Transverse colon (tissue), 4 donors: ENCODE measurements around the gene DYDC1. TPM values are rescaled to one million over a fixed set of nuclear protein-coding genes. Genes with fewer than 3 reads are reported as not detected.

Source experiments
- DNase-seq: peaks from one replicate; pipeline ENCODE4 v3.0.0-alpha.2; 2019
- H3K27ac ChIP-seq, 4 donors: fragments of 200-600 bp; sonication (generic); 2 replicates each; pipeline ENCODE4 v1.5.1; 2016 to 2018; ENCODE audit warnings: inconsistent platforms in 4 of 4
- H3K27me3 ChIP-seq: fragments of 200-600 bp; sonication (generic); 2 replicates; pipeline ENCODE4 v1.5.1; 2017; ENCODE audit warnings: inconsistent platforms
- H3K36me3 ChIP-seq, 4 donors: fragments of 200-600 bp; sonication (generic); 2 replicates each; pipeline ENCODE4 v1.5.1; 2017 to 2019; ENCODE audit warnings: inconsistent platforms in 4 of 4
- H3K4me1 ChIP-seq, 4 donors: fragments of 200-600 bp; sonication (generic); 2 replicates each; pipeline ENCODE4 v1.5.1; 2017 to 2020; ENCODE audit warnings: inconsistent platforms in 4 of 4
- H3K4me3 ChIP-seq, 4 donors: fragments of 200-600 bp; sonication (generic); 1 replicate in 1 of 4; 2 replicates in 3 of 4; pipeline versions ENCODE4 v1.5.1 to v1.6.1; 2017 to 2019; ENCODE audit warnings: inconsistent platforms in 4 of 4
- H3K9me3 ChIP-seq, 2 donors: fragments of 200-600 bp; sonication (generic); 2 replicates each; pipeline ENCODE4 v1.5.1; 2017 to 2019; ENCODE audit warnings: inconsistent platforms in 2 of 2
- CTCF ChIP-seq, 5 experiments: fragments of 200-600 bp in 3 of 5; fragments of 450-650 bp in 2 of 5; sonication (generic) in 3 of 5; IDR thresholded peaks; 1 replicate in 2 of 5; 2 replicates in 3 of 5; pipeline ENCODE4 v1.5.1; 2016 to 2017; ENCODE audit warnings: antibody characterized with exemption in 5 of 5, inconsistent platforms in 3 of 5, mild to moderate bottlenecking in 2 of 5, moderate library complexity in 1 of 5
- EP300 ChIP-seq: sonication (generic); formaldehyde crosslinking; IDR thresholded peaks from one replicate; pipeline ENCODE4 v1.6.1; 2017; ENCODE audit warnings: antibody characterized with exemption, low read depth
- POLR2A ChIP-seq: fragments of 450-650 bp; IDR thresholded peaks from one replicate; pipeline ENCODE4 v1.6.1; 2016; ENCODE audit warnings: antibody characterized with exemption, mild to moderate bottlenecking, moderate library complexity
- POLR2AphosphoS5 ChIP-seq, 3 donors: sonication (generic); formaldehyde crosslinking; IDR thresholded peaks; one replicate each; pipeline ENCODE4 v1.6.1; 2016; ENCODE audit warnings: antibody characterized with exemption in 3 of 3
- WGBS, 2 donors: methylation state at CpG; one replicate each; pipeline ENCODE4 v1.1.5; 2018; ENCODE audit warnings: low coverage in 1 of 2; 5-methylcytosine and 5-hydroxymethylcytosine counted together
- in situ Hi-C, 4 donors: fragments of 200-750 bp; cut with MboI; loops; one replicate each; pipeline versions ENCODE4 v1.15.0 to v1.15.1; 2017; ENCODE audit warnings: low sequenced_read_pairs in 3 of 4, low pct_ligation_motif_present in 1 of 4, low pct_unique_long_range_greater_than_20kb in 1 of 4
- intact Hi-C: fragments of 100-400 bp; cut with DNase I; formaldehyde crosslinking; loops from one replicate; pipeline ENCODE4 v1.15.1; 2023; ENCODE audit warnings: low total_unique reads
- total RNA-seq, 4 donors: library from RNA; depleted of rRNA; stranded (reverse); fragments of >200 nt; gene quantifications; one replicate each; pipeline ENCODE4 v1.1.0, GENCODE V29; 2016

The DYDC1 gene
- total RNA-seq, 4 donors from 2014 or later: not detected

- H3K27me3 ChIP-seq: no peaks in the 10 kb centered on the region
- DNase-seq: no peak
- in situ Hi-C loops (no loop called here), intact Hi-C loops (no loop called here)
- H3K4me3 ChIP-seq: no peak overlapping the region
- H3K36me3 ChIP-seq: no peaks in the 10 kb centered on the region
- TF ChIP-seq POLR2A: no peak
- no peak for TF ChIP-seq CTCF (IDR thresholded peaks at IDR 0.05)
- TF ChIP-seq EP300: no peak
- no peak for TF ChIP-seq POLR2AphosphoS5 (IDR thresholded peaks at IDR 0.05)
- 33 to 47% methylated on average over 1 of the region's 1 CpG for WGBS, 2 donors
- H3K27ac ChIP-seq: no peak overlapping the region
- no peaks in the 10 kb centered on the region for H3K4me1 ChIP-seq
- no peaks in the 10 kb centered on the region for H3K9me3 ChIP-seq
Measured at GRCh38 chr10:80324086-80324485, 32.5 kb downstream of the DYDC1 start.

- Histone ChIP-seq H3K9me3 (no peaks in the 10 kb centered on the region), H3K27ac (no peak overlapping the region), H3K4me1 (no peaks in the 10 kb centered on the region), H3K36me3 (no peaks in the 10 kb centered on the region), H3K4me3 (no peak overlapping the region), H3K27me3 (no peaks in the 10 kb centered on the region)
- 60 to 65% methylated on average over 1 to 3 of the region's 3 CpGs for WGBS, 2 donors
- DNase-seq: no peak
- in situ Hi-C loops: no loop called here
- intact Hi-C loops: no loop called here
- TF ChIP-seq POLR2AphosphoS5 (IDR thresholded peaks at IDR 0.05) (no peak), EP300 (no peak), CTCF (IDR thresholded peaks at IDR 0.05) (no peak), POLR2A (no peak)
Measured at GRCh38 chr10:80323311-80323710, 33.2 kb downstream of the DYDC1 start.

DNA sequence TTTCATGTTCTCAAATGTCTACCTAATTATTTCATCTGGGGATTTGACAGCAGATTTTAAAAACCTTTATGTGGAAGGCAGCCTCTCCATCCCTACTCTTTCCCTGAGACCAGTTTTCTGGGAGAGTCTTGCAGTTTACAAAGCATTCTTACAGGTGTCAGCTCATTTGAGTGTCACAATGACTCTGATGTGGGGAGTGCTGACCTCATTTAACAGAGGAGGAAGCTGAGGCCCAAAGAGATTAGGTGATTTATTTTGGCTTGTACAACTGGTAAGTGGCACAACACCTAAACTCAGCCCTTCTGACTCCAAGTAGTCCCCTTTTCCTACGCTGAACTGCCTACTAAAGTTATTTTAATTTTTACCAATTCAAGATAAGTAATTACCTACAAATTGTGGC lies 33.8 kb downstream of the DYDC1 start:
- H3K36me3 ChIP-seq: no peaks in the 10 kb centered on the region
- intact Hi-C loops (no loop called here), in situ Hi-C loops (no loop called here)
- no peak for TF ChIP-seq POLR2A
- TF ChIP-seq CTCF (IDR thresholded peaks at IDR 0.05): no peak
- TF ChIP-seq POLR2AphosphoS5 (IDR thresholded peaks at IDR 0.05): no peak
- TF ChIP-seq EP300: no peak
- no peak overlapping the region for H3K27ac ChIP-seq
- no peak overlapping the region for H3K4me3 ChIP-seq
- WGBS, 2 donors: 60 to 67% methylated on average over 1 of the region's 1 CpG
- no peak for DNase-seq
- no peaks in the 10 kb centered on the region for H3K9me3 ChIP-seq
- H3K4me1 ChIP-seq: no peaks in the 10 kb centered on the region
- no peaks in the 10 kb centered on the region for H3K27me3 ChIP-seq

GRCh38 chr10:80322158-80322557 lies 34.4 kb downstream of the DYDC1 start:
- Histone ChIP-seq H3K36me3 (no peaks in the 10 kb centered on the region), H3K4me1 (no peaks in the 10 kb centered on the region), H3K4me3 (no peak overlapping the region), H3K27me3 (no peaks in the 10 kb centered on the region), H3K27ac (no peak overlapping the region), H3K9me3 (no peaks in the 10 kb centered on the region)
- in situ Hi-C loops (no loop called here), intact Hi-C loops (no loop called here)
- 60 to 68% methylated on average over 1 to 2 of the region's 2 CpGs for WGBS, 2 donors
- TF ChIP-seq EP300 (no peak), POLR2A (no peak), CTCF (IDR thresholded peaks at IDR 0.05) (no peak), POLR2AphosphoS5 (IDR thresholded peaks at IDR 0.05) (no peak)
- DNase-seq: no peak
